T-helper 17 cell (primary cell): Measurements from ENCODE around the gene BANP. TPM values are rescaled to one million over a fixed set of nuclear protein-coding genes. Genes with fewer than 3 reads are reported as not detected.

Experiments used
- ATAC-seq: fragments of 150-1000 bp; cut with Tn5 transposase; 2 replicates; pipeline ENCODE4 v1.10.0; 2021; ENCODE audit warnings: mild to moderate bottlenecking, moderate library complexity
- DNase-seq, 3 donors: peaks; one replicate each; pipeline versions ENCODE4 v3.0.0 to v3.0.0-alpha.2; 2020 to 2021
- H3K9me3 ChIP-seq: one replicate; pipeline ENCODE4 v1.7.0; 2013; ENCODE audit warnings: low read length, mild to moderate bottlenecking; ENCODE audit not compliant: control insufficient read depth, poor library complexity, severe bottlenecking
- H3K27ac Mint-ChIP-seq: one replicate; pipeline ENCODE4 v1.8.0; 2022; ENCODE audit warnings: mild to moderate bottlenecking, moderate library complexity, mixed read lengths
- H3K27me3 Mint-ChIP-seq: one replicate; pipeline ENCODE4 v1.8.0; 2022; ENCODE audit warnings: mixed read lengths
- H3K36me3 Mint-ChIP-seq: one replicate; pipeline ENCODE4 v1.8.0; 2022; ENCODE audit warnings: low read depth, mixed read lengths
- H3K4me1 Mint-ChIP-seq: one replicate; pipeline ENCODE4 v1.8.0; 2022; ENCODE audit warnings: mild to moderate bottlenecking, mixed read lengths
- H3K4me3 Mint-ChIP-seq: one replicate; pipeline ENCODE4 v1.8.0; 2022; ENCODE audit warnings: mild to moderate bottlenecking, moderate library complexity, mixed read lengths
- total RNA-seq, 4 donors: library from RNA in 2 of 4; stranded (reverse) in 2 of 4; gene quantifications; one replicate each; pipeline ENCODE4 v1.2.3 and lab custom pipeline; 2022 to 2026

BANP gene
- total RNA-seq, 2 donors from 2014 or later, result 46.9 to 47.9 TPM

DNA sequence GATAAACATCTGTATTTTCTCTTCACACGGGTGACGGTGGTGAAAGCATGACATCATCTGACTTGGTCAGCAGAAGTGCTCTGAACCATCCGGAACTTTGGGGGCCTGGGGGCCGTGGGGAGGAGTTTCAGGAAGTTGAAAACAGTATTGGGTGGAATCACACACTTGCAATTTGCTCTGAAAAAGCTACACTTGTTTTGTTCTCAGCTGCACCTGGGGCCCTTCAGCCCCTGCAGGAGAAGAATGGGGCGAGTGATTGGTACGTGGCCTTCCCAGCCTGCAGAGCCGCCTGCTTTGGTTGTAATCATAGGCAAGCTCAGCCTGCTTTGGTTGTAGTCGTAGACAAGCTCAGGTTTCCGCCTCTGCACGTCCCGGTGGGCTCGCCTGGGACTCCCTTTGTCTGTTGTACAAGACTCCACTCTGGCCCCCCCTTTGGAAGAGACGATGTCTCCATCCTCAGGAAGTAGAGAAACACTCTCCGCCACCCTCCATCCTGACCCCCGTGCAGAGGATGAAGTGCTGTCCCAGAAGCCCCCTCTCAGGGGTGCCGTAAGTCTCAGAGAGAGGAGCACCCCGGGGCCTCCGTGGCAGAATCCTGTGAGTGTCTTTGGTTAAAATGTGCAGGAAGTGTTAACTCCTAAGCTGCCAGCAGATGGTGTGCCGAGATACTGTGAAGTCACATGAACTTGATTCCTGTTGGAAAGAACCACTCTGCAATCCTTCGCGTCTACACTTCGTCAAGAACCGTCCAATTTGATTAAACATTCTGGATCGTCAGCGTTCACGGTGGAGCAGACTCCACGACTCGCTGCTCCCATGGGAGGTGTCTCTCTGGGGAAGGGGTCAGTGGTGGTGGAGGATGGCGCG, 5.4 kb downstream of the BANP start:
- peak overlapping the region; percentile 71 for H3K4me3 Mint-ChIP-seq
- ATAC-seq (peak; percentile 68), DNase-seq (peak; percentile 41 to 57 (median 55))
- H3K36me3 Mint-ChIP-seq, result peaks cover 9% of the 10 kb centered on the region
- no peaks in the 10 kb centered on the region for H3K27me3 Mint-ChIP-seq
- H3K4me1 Mint-ChIP-seq, result peaks cover 49% of the 10 kb centered on the region
- H3K9me3 ChIP-seq, result no peaks in the 10 kb centered on the region
- peak overlapping the region; percentile 97 for H3K27ac Mint-ChIP-seq

DNA sequence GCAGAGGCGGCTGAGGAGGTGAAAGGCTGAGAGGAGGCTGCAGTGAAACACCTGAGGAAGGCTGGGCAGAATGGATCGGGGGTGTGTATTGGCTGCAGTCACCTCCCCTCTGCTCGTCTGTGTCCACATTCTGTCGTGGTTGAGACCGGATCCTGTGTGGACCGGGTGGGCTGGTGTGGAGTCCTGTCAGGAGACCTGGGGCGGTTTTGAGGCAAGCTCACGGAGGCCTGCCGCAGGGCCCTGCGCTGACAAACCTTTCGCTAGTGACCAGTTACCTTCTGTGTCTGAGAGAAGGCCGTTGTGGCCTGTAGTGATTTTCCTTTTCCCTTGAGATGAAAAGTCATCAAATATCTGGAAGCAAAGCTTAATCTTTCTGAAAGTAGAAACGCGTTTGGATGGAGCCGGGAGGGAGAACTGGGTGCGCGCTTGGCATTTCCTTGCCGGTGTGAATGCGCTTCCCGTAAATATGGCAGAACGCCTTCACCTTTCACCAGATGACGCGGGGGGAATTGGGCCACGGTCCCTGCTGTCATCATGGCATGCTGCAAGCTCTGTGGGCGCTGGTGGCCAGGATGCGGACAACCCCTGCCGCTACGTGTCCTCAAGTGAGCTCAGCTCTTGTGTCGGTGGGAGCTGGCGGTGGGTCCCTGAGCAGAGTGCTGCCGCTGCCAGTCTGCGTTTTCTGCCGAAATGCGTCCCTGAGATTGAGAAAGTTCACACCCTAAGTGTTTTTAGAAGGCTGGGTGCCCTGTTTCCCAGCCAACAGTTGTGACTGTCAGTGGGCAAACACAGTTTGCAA, 6.3 kb downstream of the BANP start:
- peaks cover 6% of the 10 kb centered on the region for H3K36me3 Mint-ChIP-seq
- H3K27ac Mint-ChIP-seq, result peak overlapping the region; percentile 97
- peaks cover 44% of the 10 kb centered on the region for H3K4me1 Mint-ChIP-seq
- no peaks in the 10 kb centered on the region for H3K27me3 Mint-ChIP-seq
- ATAC-seq (no peak), DNase-seq (no peak)
- H3K4me3 Mint-ChIP-seq, result peak overlapping the region; percentile 71
- H3K9me3 ChIP-seq, result no peaks in the 10 kb centered on the region

DNA sequence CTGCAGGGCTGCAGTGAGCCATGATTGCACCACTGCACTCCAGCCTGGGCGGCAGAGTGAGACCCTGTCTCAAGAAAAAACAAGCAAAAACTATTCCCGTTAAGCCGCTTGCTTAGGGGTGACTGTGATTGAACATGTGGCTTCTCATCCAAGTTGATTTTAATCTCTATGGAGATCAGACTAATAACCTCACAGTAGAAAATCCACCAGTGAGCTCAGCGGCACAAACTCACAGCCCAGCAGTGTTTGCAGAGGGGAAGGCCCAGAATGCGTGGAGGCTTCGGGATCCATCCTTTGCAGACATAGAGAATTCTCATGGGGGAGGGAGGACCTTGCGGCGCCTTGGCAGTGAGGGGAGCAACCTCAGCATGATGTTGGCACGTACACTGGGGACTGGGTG, 7.4 kb downstream of the BANP start:
- no peaks in the 10 kb centered on the region for H3K27me3 Mint-ChIP-seq
- H3K4me3 Mint-ChIP-seq, result no peak overlapping the region
- peaks cover 50% of the 10 kb centered on the region for H3K4me1 Mint-ChIP-seq
- H3K27ac Mint-ChIP-seq, result peak overlapping the region; percentile 77
- H3K36me3 Mint-ChIP-seq, result peaks cover 6% of the 10 kb centered on the region
- H3K9me3 ChIP-seq, result no peaks in the 10 kb centered on the region
- DNase-seq, result no peak
- ATAC-seq, result no peak

DNA sequence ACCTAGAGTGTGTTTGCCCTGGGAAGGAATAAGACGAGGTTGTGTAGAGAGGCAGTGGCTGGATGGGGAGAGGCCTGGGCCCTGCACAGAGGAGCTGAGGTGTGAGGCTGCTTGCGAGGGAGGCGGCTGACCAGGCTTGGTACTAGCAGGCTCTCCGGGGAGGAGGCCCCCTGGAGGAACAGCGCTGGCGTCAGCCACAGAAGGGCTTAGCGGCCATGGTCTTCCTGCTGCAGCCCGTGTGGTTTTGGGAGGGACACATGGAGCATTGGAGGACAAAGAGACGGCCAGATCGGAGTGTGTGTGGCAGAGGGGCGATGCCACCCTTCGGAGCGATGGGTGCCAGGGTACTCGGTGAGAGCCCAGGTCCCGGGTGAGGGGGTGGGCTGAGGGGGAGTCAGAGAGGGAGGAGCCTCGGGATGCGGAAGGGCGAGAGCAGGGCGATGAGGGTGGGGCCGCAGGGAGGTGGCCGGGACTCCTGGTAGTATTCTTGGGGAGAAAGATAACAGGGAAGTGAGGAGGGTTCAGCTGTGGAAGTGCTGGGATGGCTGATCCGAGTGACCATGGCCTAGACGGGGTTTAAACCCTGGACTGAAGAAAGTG, 8.3 kb downstream of the BANP start:
- H3K27ac Mint-ChIP-seq, result peak overlapping the region; percentile 77
- H3K36me3 Mint-ChIP-seq, result peaks cover 3% of the 10 kb centered on the region
- ATAC-seq (no peak), DNase-seq (no peak)
- H3K27me3 Mint-ChIP-seq, result no peaks in the 10 kb centered on the region
- no peaks in the 10 kb centered on the region for H3K9me3 ChIP-seq
- peaks cover 51% of the 10 kb centered on the region for H3K4me1 Mint-ChIP-seq
- H3K4me3 Mint-ChIP-seq, result peak overlapping the region; percentile 76

DNA sequence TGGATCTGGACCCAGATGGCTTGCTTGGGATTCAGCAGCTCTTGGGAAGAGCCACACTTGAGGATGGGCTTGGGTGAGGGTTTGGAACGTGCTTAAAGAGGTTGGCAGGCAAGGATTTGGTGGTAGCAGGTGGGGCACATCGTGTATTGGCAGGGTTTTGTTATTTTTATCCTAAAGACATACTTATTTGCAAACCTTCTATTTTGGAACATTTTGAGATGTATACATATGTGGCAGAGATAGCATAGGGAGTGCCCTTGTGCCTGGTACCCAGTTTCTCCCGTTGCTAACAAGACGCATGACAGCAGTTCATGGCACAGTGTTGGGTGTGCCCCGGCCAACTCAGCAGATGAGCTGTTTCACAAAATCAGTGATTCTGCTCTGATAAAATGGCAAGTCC, 9.1 kb downstream of the BANP start:
- Mint-ChIP-seq H3K27ac (peak overlapping the region; percentile 77), H3K36me3 (peaks cover 3% of the 10 kb centered on the region), H3K4me1 (peaks cover 59% of the 10 kb centered on the region), H3K27me3 (no peaks in the 10 kb centered on the region), H3K4me3 (peak overlapping the region; percentile 21)
- H3K9me3 ChIP-seq, result no peaks in the 10 kb centered on the region
- ATAC-seq (no peak), DNase-seq (no peak)

DNA sequence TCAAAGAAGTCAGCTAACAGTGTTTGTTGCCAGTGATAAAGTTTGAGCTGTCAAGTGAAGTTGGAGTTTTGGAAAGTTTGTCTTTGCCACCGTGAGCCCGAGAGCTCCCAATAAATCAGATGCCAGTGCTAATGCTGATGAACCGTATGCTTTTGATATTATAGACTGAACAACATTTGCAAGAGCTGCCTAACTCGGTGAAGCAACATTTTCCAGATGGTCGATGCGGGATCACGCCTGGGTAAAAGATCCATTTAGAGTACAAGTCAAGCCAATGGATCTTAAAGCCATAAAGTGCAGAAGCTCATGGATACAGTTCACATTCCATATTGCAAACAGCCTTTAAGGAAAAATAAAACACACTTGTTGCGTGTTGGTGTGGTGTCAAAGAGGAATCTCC, 9.6 kb downstream of the BANP start:
- H3K36me3 Mint-ChIP-seq, result peaks cover 3% of the 10 kb centered on the region
- no peaks in the 10 kb centered on the region for H3K9me3 ChIP-seq
- no peak overlapping the region for H3K4me3 Mint-ChIP-seq
- ATAC-seq, result no peak
- no peaks in the 10 kb centered on the region for H3K27me3 Mint-ChIP-seq
- H3K4me1 Mint-ChIP-seq, result peaks cover 57% of the 10 kb centered on the region
- H3K27ac Mint-ChIP-seq, result peak overlapping the region; percentile 77
- DNase-seq, result no peak

GRCh38 chr16:87961623-87962022, 10.4 kb downstream of the BANP start:
- H3K27ac Mint-ChIP-seq, result peak overlapping the region; percentile 77
- peaks cover 55% of the 10 kb centered on the region for H3K4me1 Mint-ChIP-seq
- no peaks in the 10 kb centered on the region for H3K27me3 Mint-ChIP-seq
- H3K36me3 Mint-ChIP-seq, result peaks cover 3% of the 10 kb centered on the region
- ATAC-seq, result no peak
- H3K9me3 ChIP-seq, result no peaks in the 10 kb centered on the region
- no peak overlapping the region for H3K4me3 Mint-ChIP-seq
- no peak for DNase-seq

- no peaks in the 10 kb centered on the region for H3K27me3 Mint-ChIP-seq
- ATAC-seq, result peak; percentile 88
- H3K4me3 Mint-ChIP-seq, result peak overlapping the region; percentile 36
- no peaks in the 10 kb centered on the region for H3K9me3 ChIP-seq
- H3K4me1 Mint-ChIP-seq, result peaks cover 47% of the 10 kb centered on the region
- peak overlapping the region; percentile 91 for H3K27ac Mint-ChIP-seq
- DNase-seq, result peak in 1 of 3 donors; percentile 38
- no peaks in the 10 kb centered on the region for H3K36me3 Mint-ChIP-seq
Observed at GRCh38 chr16:87963400-87963799, 12.2 kb downstream of the BANP start.

DNA sequence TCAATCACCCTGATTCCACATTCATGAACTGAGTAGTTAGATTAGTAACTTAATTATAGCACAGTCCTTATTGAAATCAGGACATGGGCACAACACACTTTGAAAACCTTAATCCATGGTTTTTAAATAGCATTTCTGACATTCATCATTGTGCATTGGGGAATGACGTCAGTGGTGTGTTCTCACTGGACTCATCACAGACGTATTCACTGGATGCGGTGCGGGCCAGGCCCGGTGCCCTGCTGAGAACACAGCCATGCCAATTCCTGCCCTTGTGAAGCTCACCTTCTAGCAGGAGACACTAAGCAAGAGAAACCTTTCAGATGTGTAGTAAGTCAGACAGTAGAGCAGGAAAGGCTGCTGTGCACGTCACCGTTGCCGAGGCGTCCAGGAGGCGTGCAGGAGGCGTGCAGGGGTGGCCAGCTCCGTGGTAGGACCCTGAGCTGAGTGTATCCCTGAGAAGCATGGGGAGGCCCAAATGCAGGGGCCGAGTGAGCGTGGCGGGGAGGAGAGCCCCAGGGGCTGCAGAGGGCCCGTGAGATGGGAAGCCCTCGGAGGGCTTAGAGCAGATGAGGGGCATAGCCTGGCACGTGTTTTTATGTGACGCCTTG, 12.9 kb downstream of the BANP start:
- H3K9me3 ChIP-seq, result no peaks in the 10 kb centered on the region
- DNase-seq, result no peak
- ATAC-seq, result no peak
- Mint-ChIP-seq H3K27ac (peak overlapping the region; percentile 91), H3K4me1 (peaks cover 48% of the 10 kb centered on the region), H3K36me3 (no peaks in the 10 kb centered on the region), H3K4me3 (no peak overlapping the region), H3K27me3 (no peaks in the 10 kb centered on the region)

DNA sequence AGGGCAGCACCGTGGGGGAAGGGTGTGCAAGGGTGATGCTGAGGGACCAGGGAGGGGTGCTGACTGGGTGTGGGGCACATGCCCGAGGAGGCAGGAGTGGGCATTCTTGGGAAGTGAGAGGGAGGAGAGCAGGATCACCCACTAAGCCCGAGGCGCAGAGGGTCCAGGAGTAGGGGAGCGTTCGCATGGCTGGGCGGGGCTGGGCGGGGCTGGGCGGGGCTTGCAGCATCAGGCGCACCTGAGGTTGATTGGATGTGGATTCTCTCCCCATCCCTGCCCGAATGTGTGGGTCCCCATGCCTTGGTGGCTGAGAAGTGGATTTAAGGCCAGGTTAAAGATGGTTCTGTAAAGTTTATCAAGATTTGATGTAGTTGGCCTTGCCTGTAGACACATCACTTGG, 14.2 kb downstream of the BANP start:
- H3K27me3 Mint-ChIP-seq, result no peaks in the 10 kb centered on the region
- H3K27ac Mint-ChIP-seq, result peak overlapping the region; percentile 49
- no peaks in the 10 kb centered on the region for H3K9me3 ChIP-seq
- no peak for ATAC-seq
- peaks cover 45% of the 10 kb centered on the region for H3K4me1 Mint-ChIP-seq
- no peak overlapping the region for H3K4me3 Mint-ChIP-seq
- peaks cover 3% of the 10 kb centered on the region for H3K36me3 Mint-ChIP-seq
- no peak for DNase-seq

DNA sequence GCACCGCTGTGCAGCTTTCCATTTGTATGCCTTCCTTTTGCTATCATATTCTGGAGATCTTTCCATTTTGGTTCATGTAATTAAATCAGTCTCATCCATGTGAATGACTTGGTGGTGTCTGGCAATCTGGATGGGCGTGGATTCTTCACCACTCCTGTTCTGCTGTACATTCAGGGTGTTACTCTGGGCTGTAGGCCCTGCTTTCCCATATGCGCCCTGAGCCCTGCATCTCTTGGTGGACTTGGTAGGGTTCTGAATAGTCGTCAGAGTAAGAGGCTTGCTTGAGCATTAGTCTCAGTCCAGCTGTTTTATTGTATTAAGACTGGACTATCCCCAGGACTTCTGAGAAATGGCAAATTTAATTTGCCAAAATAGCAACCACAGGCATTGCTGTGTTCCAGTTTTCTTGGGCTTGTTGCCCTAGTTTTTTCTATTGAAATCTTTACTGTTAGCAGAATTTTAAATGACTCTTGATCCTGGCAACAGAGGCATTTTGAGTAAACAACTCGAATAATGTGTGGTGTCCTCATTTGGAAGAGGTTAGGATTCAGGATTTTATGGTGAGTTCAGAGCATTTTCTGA, 14.9 kb downstream of the BANP start:
- Mint-ChIP-seq H3K27me3 (no peaks in the 10 kb centered on the region), H3K27ac (peak overlapping the region; percentile 49), H3K4me1 (peaks cover 45% of the 10 kb centered on the region), H3K4me3 (peak overlapping the region; percentile 43), H3K36me3 (peaks cover 3% of the 10 kb centered on the region)
- DNase-seq, result no peak
- no peaks in the 10 kb centered on the region for H3K9me3 ChIP-seq
- no peak for ATAC-seq

DNA sequence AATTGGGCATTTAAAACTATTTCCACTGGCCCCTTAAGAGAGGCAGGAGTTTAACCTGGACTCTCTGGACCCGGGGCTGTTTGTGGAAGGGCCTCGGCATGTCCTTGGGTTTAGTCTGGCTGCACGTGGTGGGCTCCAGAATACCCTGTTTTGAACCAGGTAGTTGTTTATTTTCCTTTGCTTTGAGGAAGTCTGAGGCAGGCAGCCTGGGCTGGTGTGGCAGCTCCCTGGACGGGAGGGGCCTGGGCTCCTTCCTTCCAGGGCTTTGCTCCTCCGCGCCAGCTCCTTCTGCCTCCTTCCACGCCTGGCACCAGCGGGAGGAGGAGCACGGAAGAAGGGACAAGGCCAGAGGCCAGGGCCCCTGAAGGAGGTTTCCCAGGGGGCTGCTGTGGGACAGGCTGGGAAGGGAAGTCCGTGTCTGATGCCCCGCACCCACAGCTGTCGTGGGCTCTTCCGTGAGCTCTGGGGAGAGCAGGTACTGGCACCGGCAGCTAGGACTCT, 15.5 kb downstream of the BANP start:
- DNase-seq (no peak), ATAC-seq (no peak)
- peaks cover 3% of the 10 kb centered on the region for H3K36me3 Mint-ChIP-seq
- H3K27me3 Mint-ChIP-seq, result no peaks in the 10 kb centered on the region
- H3K27ac Mint-ChIP-seq, result peak overlapping the region; percentile 49
- no peaks in the 10 kb centered on the region for H3K9me3 ChIP-seq
- no peak overlapping the region for H3K4me3 Mint-ChIP-seq
- H3K4me1 Mint-ChIP-seq, result peaks cover 43% of the 10 kb centered on the region
